ENCODE data around the gene MBLAC1. TPM values are rescaled to one million over a fixed set of nuclear protein-coding genes. Genes with fewer than 3 reads are reported as not detected.
A peak's percentile ranks its signal among the peaks of the same experiment; 100 is the strongest.

Gene MBLAC1
- total and polyA plus RNA-seq, 2 donors (not counting 1 experiment from before 2014, with no cell fraction given) = 1.6 to 4.5 TPM

DNA sequence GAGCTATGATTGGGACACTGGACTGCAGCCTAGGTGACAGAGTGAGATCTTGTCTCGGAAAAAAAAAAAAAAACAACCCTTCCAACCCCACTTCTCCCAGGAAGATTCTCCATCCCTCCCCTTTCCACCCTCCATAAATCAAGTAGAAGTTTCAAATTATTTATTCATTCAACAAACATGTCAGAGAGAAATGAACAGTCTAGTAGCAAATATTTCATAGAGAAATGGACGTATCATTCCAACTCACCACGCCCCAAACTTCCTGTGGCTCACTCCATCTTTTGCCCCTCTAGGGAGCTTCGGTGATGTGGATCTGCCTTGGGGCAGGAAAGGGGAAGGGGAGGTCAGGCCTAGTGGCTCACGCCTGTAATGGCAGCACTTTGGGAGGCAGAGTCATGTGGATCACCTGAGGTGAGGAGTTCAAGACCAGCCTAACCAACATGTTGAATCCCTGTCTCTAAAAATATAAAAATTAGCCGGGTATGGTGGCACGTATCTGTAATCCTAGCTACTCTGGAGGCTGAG lies 32.4 kb downstream of the MBLAC1 start:
- Mint-ChIP-seq H3K4me3 (peak overlapping the region; percentile 89), H3K27ac (peak overlapping the region; percentile 90), H3K27me3 (no peaks in the 10 kb centered on the region), H3K4me1 (peaks cover 36% of the 10 kb centered on the region), H3K9me3 (ENCODE audit: insufficient read depth) (no peaks in the 10 kb centered on the region)
- Histone ChIP-seq H3K4me1 (ENCODE audit: control insufficient read depth in 2 of 2, insufficient read depth in 2 of 2, low read length in 2 of 2) (peaks cover 22 to 26% of the 10 kb centered on the region in 2 donors), H3K4me3 (ENCODE audit: control extremely low read depth in 1 of 5, extremely low read depth in 1 of 5, insufficient read depth in 1 of 5, low read depth in 2 of 5, low read length in 4 of 5) (peak overlapping the region; percentile 56 to 95 (median 73)), H3K36me3 (replicated peaks in 1 of 2; ENCODE audit: control extremely low read depth in 1 of 2, control insufficient read depth in 1 of 2, extremely low read depth in 1 of 2, insufficient read depth in 2 of 2, low read length in 1 of 2) (peaks cover 0 to 34% of the 10 kb centered on the region in 2 experiments), H3K79me2 (ENCODE audit: control insufficient read depth, insufficient read depth, low read length) (peaks cover 18% of the 10 kb centered on the region), H3K4me2 (replicated peaks; ENCODE audit: low read depth, low read length, poor library complexity, severe bottlenecking) (peak overlapping the region; percentile 92), H4K20me1 (ENCODE audit: control insufficient read depth, insufficient read depth, low read length, poor library complexity, severe bottlenecking) (peaks cover 28% of the 10 kb centered on the region), H3K27ac (ENCODE audit: low read length in 2 of 2) (peak overlapping the region; percentile 68 to 84), H3K9ac (ENCODE audit: low read length) (peak overlapping the region; percentile 95), H3K27me3 (replicated peaks in 1 of 4; ENCODE audit: control extremely low read depth in 1 of 4, control insufficient read depth in 3 of 4, insufficient read depth in 4 of 4, low read length in 3 of 4) (no peaks in the 10 kb centered on the region), H2AFZ (ENCODE audit: insufficient read depth, low read depth, low read length, poor library complexity, severe bottlenecking) (peak overlapping the region; percentile 97), H3K9me3 (ENCODE audit: control extremely low read depth in 1 of 3, control insufficient read depth in 2 of 3, insufficient read depth in 1 of 3, low read length in 2 of 3) (no peaks in the 10 kb centered on the region)
- 60% methylated on average over 1 of the region's 7 CpGs for WGBS (ENCODE audit: insufficient coverage)
- POLR2A ChIA-PET = interaction anchor here (0.7 to 2.9 kb wide), 2 partner anchors 11 to 30 kb away, joined by 5 to 16 read pairs; partner anchors contain the start of gene LAMTOR4
- ATAC-seq (ENCODE audit: low read depth) (no peak), DNase-seq (peak; percentile 12)
- CTCF ChIA-PET = interaction anchor here (0.5 to 5.1 kb wide), 5 partner anchors 8 to 31 kb away, joined by 3 to 18 read pairs (median 5); no protein-coding TSS in a partner anchor
- intact Hi-C loops (cut with micrococcal nuclease) = loop anchor here (5.0 kb wide), 2 partner anchors 33 to 178 kb away; no protein-coding TSS in a partner anchor
- TF ChIP-seq, protein P1, sequence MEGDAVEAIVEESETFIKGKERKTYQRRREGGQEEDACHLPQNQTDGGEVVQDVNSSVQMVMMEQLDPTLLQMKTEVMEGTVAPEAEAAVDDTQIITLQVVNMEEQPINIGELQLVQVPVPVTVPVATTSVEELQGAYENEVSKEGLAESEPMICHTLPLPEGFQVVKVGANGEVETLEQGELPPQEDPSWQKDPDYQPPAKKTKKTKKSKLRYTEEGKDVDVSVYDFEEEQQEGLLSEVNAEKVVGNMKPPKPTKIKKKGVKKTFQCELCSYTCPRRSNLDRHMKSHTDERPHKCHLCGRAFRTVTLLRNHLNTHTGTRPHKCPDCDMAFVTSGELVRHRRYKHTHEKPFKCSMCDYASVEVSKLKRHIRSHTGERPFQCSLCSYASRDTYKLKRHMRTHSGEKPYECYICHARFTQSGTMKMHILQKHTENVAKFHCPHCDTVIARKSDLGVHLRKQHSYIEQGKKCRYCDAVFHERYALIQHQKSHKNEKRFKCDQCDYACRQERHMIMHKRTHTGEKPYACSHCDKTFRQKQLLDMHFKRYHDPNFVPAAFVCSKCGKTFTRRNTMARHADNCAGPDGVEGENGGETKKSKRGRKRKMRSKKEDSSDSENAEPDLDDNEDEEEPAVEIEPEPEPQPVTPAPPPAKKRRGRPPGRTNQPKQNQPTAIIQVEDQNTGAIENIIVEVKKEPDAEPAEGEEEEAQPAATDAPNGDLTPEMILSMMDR (IDR thresholded peaks at IDR 0.05) = no peak
- TF ChIP-seq EZH2 (IDR thresholded peaks at IDR 0.05; ENCODE audit: borderline replicate concordance, insufficient read depth, low read depth, low read length, poor library complexity, severe bottlenecking) = no peak

DNA sequence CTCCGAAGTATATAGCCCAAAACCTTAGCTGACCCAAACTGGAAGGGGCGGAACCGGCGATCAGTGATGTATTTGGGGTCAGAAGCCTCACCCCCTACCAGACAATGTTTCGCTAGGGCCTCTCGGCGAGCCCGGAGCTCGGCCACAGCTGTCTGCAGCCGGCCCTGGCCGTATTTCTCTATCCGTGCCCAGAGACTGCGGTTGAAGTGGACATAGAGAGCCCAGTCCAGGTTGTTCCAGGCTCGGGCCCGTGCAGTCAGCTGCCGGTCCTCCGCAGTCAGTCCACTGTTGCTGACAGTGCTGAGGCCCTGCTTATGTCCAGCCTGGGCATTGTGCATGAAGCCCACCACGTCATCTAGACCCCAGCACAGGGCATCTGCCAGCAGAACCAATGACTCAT lies 33.3 kb downstream of the MBLAC1 start:
- ATAC-seq (ENCODE audit: low read depth) = no peak
- Histone ChIP-seq H3K4me3 (ENCODE audit: control extremely low read depth in 1 of 5, extremely low read depth in 1 of 5, insufficient read depth in 1 of 5, low read depth in 2 of 5, low read length in 4 of 5) (no peak overlapping the region), H3K9me3 (ENCODE audit: control extremely low read depth in 1 of 3, control insufficient read depth in 2 of 3, insufficient read depth in 1 of 3, low read length in 2 of 3) (no peaks in the 10 kb centered on the region), H3K27me3 (replicated peaks in 1 of 4; ENCODE audit: control extremely low read depth in 1 of 4, control insufficient read depth in 3 of 4, insufficient read depth in 4 of 4, low read length in 3 of 4) (no peaks in the 10 kb centered on the region), H4K20me1 (ENCODE audit: control insufficient read depth, insufficient read depth, low read length, poor library complexity, severe bottlenecking) (peaks cover 23% of the 10 kb centered on the region), H3K79me2 (ENCODE audit: control insufficient read depth, insufficient read depth, low read length) (peaks cover 18% of the 10 kb centered on the region), H3K4me1 (ENCODE audit: control insufficient read depth in 2 of 2, insufficient read depth in 2 of 2, low read length in 2 of 2) (peaks cover 22 to 26% of the 10 kb centered on the region in 2 donors), H3K27ac (ENCODE audit: low read length in 2 of 2) (no peak overlapping the region), H3K9ac (ENCODE audit: low read length) (no peak overlapping the region), H3K4me2 (replicated peaks; ENCODE audit: low read depth, low read length, poor library complexity, severe bottlenecking) (no peak overlapping the region), H2AFZ (ENCODE audit: insufficient read depth, low read depth, low read length, poor library complexity, severe bottlenecking) (no peak overlapping the region), H3K36me3 (replicated peaks in 1 of 2; ENCODE audit: control extremely low read depth in 1 of 2, control insufficient read depth in 1 of 2, extremely low read depth in 1 of 2, insufficient read depth in 2 of 2, low read length in 1 of 2) (peaks cover 0 to 26% of the 10 kb centered on the region in 2 experiments)
- intact Hi-C loops (cut with micrococcal nuclease) = no loop called here
- WGBS (ENCODE audit: insufficient coverage) = 96% methylated on average over 18 of the region's 18 CpGs
- Mint-ChIP-seq H3K27me3 (no peaks in the 10 kb centered on the region), H3K4me1 (peaks cover 34% of the 10 kb centered on the region), H3K27ac (no peak overlapping the region), H3K9me3 (ENCODE audit: insufficient read depth) (no peaks in the 10 kb centered on the region), H3K4me3 (peak overlapping the region; percentile 89)
- ChIA-PET CTCF (interaction anchor here (1.0 to 5.1 kb wide), 2 partner anchors 26 to 27 kb away, joined by 5 to 18 read pairs; no protein-coding TSS in a partner anchor), POLR2A (no interaction called here)
- TF ChIP-seq EZH2 (IDR thresholded peaks at IDR 0.05; ENCODE audit: borderline replicate concordance, insufficient read depth, low read depth, low read length, poor library complexity, severe bottlenecking) = no peak
- TF ChIP-seq, protein P1 (IDR thresholded peaks at IDR 0.05) = no peak
- DNase-seq = no peak

Measured in B cell (primary cell).